ENCODE data around the gene ZBTB46. TPM values are rescaled to one million over a fixed set of nuclear protein-coding genes. Genes with fewer than 3 reads are reported as not detected.

Gene ZBTB46
- total RNA-seq, 1 experiment from 2014 or later, result 18.9 TPM

DNA sequence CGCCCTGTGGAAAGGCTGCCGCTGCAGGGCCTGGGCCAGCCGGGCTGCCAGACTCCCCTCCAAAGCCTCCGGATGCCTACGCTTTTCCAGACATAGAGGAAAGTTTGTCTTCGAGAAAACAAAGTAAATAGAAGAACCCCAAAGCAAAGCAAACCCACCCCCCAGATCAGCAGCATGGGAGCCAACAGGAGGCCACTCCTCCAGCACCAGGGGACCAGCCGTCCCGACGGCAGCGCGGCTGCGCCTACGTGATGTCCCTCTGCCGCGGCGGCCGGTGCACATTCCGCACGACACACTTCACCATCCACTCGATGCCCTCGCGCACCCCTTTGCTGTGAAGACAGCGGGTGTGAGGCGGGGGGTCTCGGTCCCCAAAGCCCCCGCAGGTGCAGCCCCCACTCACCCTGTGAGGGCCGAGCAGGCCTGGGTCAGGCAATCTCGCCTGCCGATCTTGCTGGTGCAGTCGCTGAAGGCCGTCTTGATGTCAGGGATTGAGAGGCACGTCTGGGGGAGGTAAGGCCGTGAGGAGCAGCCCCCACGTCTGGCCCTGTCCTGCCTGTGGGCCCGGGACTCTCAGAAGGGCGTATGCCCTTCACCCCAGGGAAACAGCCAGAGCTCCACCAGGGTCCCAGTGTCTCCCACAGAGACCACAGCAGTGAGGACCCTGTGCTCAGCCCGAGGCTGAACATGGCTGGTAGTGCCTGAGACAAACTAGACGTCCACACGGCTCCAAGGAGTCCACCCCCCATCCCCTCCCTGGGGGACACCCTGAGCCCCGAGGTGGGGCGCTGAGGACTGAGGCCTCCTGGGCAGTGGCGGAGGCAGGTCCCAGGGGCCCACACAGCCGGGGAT lies 130.6 kb downstream of the ZBTB46 start:
- peak overlapping the region; percentile 23; the same call in 1 of the 2 replicates for H3K27ac Mint-ChIP-seq
- peaks cover 7% of the 10 kb centered on the region for H3K4me1 Mint-ChIP-seq
- no peaks in the 10 kb centered on the region for H3K27me3 Mint-ChIP-seq (ENCODE audit: low read depth)
- no peak overlapping the region for H3K4me3 Mint-ChIP-seq
- ChIA-PET POLR2A (no interaction called here), CTCF (no interaction called here)
- ATAC-seq (no peak), DNase-seq (ENCODE audit: low spot score) (no peak)
- H3K9me3 Mint-ChIP-seq, result no peaks in the 10 kb centered on the region
- TF ChIP-seq, protein P1, sequence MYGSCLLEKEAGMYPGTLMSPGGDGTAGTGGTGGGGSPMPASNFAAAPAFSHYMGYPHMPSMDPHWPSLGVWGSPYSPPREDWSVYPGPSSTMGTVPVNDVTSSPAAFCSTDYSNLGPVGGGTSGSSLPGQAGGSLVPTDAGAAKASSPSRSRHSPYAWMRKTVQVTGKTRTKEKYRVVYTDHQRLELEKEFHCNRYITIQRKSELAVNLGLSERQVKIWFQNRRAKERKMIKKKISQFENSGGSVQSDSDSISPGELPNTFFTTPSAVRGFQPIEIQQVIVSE (CRISPR knock-in tag; IDR thresholded peaks at IDR 0.05; ENCODE audit: borderline replicate concordance), result no peak
- TF ChIP-seq NFYB (CRISPR knock-in tag; conservative IDR thresholded peaks at IDR 0.05; ENCODE audit: low read depth) (no peak), ZNF423 (CRISPR knock-in tag; IDR thresholded peaks at IDR 0.05) (no peak), ZNF317 (CRISPR knock-in tag; IDR thresholded peaks at IDR 0.05; ENCODE audit: borderline replicate concordance, low read depth) (no peak), NFATC4 (CRISPR knock-in tag; IDR thresholded peaks at IDR 0.05) (no peak), CREM (CRISPR knock-in tag; IDR thresholded peaks at IDR 0.05) (no peak), FOXJ3 (CRISPR knock-in tag; IDR thresholded peaks at IDR 0.05; ENCODE audit: borderline replicate concordance) (no peak), KAT7 (CRISPR knock-in tag; IDR thresholded peaks at IDR 0.05; ENCODE audit: borderline replicate concordance) (no peak), NFE2L1 (CRISPR knock-in tag; IDR thresholded peaks at IDR 0.05) (no peak), ZNF396 (CRISPR knock-in tag; IDR thresholded peaks at IDR 0.05; ENCODE audit: borderline replicate concordance) (no peak), ZNF219 (CRISPR knock-in tag; IDR thresholded peaks at IDR 0.05; ENCODE audit: borderline replicate concordance) (no peak)
- TF ChIP-seq, protein P2, sequence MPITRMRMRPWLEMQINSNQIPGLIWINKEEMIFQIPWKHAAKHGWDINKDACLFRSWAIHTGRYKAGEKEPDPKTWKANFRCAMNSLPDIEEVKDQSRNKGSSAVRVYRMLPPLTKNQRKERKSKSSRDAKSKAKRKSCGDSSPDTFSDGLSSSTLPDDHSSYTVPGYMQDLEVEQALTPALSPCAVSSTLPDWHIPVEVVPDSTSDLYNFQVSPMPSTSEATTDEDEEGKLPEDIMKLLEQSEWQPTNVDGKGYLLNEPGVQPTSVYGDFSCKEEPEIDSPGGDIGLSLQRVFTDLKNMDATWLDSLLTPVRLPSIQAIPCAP (CRISPR knock-in tag; IDR thresholded peaks at IDR 0.05), result no peak
- TF ChIP-seq, protein P3, sequence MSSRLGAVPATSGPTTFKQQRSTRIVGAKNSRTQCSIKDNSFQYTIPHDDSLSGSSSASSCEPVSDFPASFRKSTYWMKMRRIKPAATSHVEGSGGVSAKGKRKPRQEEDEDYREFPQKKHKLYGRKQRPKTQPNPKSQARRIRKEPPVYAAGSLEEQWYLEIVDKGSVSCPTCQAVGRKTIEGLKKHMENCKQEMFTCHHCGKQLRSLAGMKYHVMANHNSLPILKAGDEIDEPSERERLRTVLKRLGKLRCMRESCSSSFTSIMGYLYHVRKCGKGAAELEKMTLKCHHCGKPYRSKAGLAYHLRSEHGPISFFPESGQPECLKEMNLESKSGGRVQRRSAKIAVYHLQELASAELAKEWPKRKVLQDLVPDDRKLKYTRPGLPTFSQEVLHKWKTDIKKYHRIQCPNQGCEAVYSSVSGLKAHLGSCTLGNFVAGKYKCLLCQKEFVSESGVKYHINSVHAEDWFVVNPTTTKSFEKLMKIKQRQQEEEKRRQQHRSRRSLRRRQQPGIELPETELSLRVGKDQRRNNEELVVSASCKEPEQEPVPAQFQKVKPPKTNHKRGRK (CRISPR knock-in tag; IDR thresholded peaks at IDR 0.05; ENCODE audit: borderline replicate concordance), result no peak
- TF ChIP-seq, protein P4, sequence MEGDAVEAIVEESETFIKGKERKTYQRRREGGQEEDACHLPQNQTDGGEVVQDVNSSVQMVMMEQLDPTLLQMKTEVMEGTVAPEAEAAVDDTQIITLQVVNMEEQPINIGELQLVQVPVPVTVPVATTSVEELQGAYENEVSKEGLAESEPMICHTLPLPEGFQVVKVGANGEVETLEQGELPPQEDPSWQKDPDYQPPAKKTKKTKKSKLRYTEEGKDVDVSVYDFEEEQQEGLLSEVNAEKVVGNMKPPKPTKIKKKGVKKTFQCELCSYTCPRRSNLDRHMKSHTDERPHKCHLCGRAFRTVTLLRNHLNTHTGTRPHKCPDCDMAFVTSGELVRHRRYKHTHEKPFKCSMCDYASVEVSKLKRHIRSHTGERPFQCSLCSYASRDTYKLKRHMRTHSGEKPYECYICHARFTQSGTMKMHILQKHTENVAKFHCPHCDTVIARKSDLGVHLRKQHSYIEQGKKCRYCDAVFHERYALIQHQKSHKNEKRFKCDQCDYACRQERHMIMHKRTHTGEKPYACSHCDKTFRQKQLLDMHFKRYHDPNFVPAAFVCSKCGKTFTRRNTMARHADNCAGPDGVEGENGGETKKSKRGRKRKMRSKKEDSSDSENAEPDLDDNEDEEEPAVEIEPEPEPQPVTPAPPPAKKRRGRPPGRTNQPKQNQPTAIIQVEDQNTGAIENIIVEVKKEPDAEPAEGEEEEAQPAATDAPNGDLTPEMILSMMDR (IDR thresholded peaks at IDR 0.05), result no peak
- TF ChIP-seq, protein P5, sequence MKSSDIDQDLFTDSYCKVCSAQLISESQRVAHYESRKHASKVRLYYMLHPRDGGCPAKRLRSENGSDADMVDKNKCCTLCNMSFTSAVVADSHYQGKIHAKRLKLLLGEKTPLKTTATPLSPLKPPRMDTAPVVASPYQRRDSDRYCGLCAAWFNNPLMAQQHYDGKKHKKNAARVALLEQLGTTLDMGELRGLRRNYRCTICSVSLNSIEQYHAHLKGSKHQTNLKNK (CRISPR knock-in tag; IDR thresholded peaks at IDR 0.05), result no peak
- TF ChIP-seq, protein P6, sequence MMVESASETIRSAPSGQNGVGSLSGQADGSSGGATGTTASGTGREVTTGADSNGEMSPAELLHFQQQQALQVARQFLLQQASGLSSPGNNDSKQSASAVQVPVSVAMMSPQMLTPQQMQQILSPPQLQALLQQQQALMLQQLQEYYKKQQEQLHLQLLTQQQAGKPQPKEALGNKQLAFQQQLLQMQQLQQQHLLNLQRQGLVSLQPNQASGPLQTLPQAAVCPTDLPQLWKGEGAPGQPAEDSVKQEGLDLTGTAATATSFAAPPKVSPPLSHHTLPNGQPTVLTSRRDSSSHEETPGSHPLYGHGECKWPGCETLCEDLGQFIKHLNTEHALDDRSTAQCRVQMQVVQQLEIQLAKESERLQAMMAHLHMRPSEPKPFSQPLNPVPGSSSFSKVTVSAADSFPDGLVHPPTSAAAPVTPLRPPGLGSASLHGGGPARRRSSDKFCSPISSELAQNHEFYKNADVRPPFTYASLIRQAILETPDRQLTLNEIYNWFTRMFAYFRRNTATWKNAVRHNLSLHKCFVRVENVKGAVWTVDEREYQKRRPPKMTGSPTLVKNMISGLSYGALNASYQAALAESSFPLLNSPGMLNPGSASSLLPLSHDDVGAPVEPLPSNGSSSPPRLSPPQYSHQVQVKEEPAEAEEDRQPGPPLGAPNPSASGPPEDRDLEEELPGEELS (CRISPR knock-in tag; IDR thresholded peaks at IDR 0.05), result no peak
- TF ChIP-seq, protein P7, sequence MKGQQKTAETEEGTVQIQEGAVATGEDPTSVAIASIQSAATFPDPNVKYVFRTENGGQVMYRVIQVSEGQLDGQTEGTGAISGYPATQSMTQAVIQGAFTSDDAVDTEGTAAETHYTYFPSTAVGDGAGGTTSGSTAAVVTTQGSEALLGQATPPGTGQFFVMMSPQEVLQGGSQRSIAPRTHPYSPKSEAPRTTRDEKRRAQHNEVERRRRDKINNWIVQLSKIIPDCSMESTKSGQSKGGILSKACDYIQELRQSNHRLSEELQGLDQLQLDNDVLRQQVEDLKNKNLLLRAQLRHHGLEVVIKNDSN (CRISPR knock-in tag; IDR thresholded peaks at IDR 0.05), result no peak
- H3K36me3 Mint-ChIP-seq, result peaks cover 7% of the 10 kb centered on the region
